Fibroblast of mammary gland (primary cell): Measurements from ENCODE around the gene ENO2.
A peak's percentile ranks its signal among the peaks of the same experiment; 100 is the strongest.

ENCODE experiments used
- DNase-seq: peaks from one replicate; pipeline ENCODE4 v3.0.0-alpha.2; 2010; ENCODE audit warnings: low read depth
- H3K4me3 ChIP-seq: 2 replicates; pipeline ENCODE4 v1.5.1; 2011; ENCODE audit warnings: low read depth, mild to moderate bottlenecking, low read length, moderate library complexity; ENCODE audit not compliant: control insufficient read depth
- TF ChIP-seq, protein P1 (sequence below): conservative IDR thresholded peaks from 2 replicates; pipeline ENCODE4 v1.5.1; 2011; ENCODE audit warnings: low read depth, low read length, inconsistent platforms; ENCODE audit not compliant: control insufficient read depth, insufficient read depth

ENO2 gene

DNA sequence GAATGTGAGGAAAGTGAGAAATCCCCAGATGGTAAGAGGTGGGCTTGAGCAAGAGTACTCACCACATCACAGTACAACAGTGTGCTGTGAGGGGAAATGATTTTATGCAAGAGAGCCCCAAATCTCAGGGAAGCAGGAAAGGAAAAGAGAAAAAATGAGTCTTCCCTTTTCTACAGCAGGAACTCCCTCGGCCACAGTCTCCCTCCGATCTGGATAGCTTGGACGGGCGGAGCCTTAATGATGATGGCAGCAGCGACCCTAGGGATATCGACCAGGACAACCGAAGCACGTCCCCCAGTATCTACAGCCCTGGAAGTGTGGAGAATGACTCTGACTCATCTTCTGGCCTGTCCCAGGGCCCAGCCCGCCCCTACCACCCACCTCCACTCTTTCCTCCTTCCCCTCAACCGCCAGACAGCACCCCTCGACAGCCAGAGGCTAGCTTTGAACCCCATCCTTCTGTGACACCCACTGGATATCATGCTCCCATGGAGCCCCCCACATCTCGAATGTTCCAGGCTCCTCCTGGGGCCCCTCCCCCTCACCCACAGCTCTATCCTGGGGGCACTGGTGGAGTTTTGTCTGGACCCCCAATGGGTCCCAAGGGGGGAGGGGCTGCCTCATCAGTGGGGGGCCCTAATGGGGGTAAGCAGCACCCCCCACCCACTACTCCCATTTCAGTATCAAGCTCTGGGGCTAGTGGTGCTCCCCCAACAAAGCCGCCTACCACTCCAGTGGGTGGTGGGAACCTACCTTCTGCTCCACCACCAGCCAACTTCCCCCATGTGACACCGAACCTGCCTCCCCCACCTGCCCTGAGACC, 21.2 kb downstream of the ENO2 start:
- DNase-seq, result peak; percentile 64
- H3K4me3 ChIP-seq, result no peak overlapping the region
- TF ChIP-seq, protein P1, sequence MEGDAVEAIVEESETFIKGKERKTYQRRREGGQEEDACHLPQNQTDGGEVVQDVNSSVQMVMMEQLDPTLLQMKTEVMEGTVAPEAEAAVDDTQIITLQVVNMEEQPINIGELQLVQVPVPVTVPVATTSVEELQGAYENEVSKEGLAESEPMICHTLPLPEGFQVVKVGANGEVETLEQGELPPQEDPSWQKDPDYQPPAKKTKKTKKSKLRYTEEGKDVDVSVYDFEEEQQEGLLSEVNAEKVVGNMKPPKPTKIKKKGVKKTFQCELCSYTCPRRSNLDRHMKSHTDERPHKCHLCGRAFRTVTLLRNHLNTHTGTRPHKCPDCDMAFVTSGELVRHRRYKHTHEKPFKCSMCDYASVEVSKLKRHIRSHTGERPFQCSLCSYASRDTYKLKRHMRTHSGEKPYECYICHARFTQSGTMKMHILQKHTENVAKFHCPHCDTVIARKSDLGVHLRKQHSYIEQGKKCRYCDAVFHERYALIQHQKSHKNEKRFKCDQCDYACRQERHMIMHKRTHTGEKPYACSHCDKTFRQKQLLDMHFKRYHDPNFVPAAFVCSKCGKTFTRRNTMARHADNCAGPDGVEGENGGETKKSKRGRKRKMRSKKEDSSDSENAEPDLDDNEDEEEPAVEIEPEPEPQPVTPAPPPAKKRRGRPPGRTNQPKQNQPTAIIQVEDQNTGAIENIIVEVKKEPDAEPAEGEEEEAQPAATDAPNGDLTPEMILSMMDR, result no peak

DNA sequence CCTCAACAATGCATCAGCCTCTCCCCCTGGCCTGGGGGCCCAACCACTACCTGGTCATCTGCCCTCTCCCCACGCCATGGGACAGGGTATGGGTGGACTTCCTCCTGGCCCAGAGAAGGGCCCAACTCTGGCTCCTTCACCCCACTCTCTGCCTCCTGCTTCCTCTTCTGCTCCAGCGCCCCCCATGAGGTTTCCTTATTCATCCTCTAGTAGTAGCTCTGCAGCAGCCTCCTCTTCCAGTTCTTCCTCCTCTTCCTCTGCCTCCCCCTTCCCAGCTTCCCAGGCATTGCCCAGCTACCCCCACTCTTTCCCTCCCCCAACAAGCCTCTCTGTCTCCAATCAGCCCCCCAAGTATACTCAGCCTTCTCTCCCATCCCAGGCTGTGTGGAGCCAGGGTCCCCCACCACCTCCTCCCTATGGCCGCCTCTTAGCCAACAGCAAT, 21.8 kb downstream of the ENO2 start:
- no peak overlapping the region for H3K4me3 ChIP-seq
- DNase-seq, result no peak
- TF ChIP-seq, protein P1, result no peak

DNA sequence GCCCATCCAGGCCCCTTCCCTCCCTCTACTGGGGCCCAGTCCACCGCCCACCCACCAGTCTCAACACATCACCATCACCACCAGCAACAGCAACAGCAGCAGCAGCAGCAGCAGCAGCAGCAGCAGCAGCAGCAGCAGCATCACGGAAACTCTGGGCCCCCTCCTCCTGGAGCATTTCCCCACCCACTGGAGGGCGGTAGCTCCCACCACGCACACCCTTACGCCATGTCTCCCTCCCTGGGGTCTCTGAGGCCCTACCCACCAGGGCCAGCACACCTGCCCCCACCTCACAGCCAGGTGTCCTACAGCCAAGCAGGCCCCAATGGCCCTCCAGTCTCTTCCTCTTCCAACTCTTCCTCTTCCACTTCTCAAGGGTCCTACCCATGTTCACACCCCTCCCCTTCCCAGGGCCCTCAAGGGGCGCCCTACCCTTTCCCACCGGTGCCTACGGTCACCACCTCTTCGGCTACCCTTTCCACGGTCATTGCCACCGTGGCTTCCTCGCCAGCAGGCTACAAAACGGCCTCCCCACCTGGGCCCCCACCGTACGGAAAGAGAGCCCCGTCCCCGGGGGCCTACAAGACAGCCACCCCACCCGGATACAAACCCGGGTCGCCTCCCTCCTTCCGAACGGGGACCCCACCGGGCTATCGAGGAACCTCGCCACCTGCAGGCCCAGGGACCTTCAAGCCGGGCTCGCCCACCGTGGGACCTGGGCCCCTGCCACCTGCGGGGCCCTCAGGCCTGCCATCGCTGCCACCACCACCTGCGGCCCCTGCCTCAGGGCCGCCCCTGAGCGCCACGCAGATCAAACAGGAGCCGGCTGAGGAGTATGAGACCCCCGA, 22.5 kb downstream of the ENO2 start:
- H3K4me3 ChIP-seq, result peak overlapping the region; percentile 55
- no peak for DNase-seq
- TF ChIP-seq, protein P1, result no peak

DNA sequence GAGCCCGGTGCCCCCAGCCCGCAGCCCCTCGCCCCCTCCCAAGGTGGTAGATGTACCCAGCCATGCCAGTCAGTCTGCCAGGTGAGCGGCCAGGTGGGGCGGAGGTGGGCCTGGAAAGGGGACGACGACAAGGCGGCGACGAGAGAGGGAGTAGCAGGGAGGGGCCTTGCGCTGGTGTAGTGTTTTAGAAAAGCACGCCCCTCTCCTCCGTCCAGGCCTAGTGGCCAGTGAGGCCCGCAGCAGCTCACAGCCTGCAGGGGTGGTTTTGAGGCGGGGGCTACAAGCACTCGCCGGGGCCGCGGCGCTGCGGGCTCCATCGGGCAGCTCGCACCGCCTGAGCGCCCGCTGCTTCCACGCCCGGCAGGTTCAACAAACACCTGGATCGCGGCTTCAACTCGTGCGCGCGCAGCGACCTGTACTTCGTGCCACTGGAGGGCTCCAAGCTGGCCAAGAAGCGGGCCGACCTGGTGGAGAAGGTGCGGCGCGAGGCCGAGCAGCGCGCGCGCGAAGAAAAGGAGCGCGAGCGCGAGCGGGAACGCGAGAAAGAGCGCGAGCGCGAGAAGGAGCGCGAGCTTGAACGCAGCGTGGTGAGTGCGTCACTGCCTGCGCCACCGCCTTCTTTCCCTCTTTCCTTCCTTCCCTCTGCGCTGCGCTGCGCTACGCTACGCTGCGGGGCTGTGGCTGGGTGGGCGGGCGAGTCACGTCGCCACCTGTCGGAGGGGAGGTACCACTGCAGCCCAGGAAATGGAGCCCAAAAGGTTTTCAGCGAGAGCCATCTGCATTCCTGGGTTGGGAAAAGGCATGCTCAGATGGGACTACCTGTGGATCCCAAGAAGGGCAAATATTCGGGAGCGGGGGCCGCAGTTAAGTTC, 23.3 kb downstream of the ENO2 start:
- TF ChIP-seq, protein P1, result peak; percentile 80
- peak overlapping the region; percentile 55 for H3K4me3 ChIP-seq
- DNase-seq, result peak; percentile 94

DNA sequence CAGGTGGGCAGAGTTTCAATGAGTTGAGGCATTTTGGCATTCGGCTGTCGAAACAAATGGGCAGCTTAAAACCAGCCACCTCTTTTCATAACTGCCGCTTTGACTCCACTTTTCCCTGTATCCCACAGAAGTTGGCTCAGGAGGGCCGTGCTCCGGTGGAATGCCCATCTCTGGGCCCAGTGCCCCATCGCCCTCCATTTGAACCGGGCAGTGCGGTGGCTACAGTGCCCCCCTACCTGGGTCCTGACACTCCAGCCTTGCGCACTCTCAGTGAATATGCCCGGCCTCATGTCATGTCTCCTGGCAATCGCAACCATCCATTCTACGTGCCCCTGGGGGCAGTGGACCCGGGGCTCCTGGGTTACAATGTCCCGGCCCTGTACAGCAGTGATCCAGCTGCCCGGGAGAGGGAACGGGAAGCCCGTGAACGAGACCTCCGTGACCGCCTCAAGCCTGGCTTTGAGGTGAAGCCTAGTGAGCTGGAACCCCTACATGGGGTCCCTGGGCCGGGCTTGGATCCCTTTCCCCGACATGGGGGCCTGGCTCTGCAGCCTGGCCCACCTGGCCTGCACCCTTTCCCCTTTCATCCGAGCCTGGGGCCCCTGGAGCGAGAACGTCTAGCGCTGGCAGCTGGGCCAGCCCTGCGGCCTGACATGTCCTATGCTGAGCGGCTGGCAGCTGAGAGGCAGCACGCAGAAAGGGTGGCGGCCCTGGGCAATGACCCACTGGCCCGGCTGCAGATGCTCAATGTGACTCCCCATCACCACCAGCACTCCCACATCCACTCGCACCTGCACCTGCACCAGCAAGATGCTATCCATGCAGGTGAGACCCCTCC, 24.2 kb downstream of the ENO2 start:
- no peak for DNase-seq
- TF ChIP-seq, protein P1, result no peak
- peak overlapping the region; percentile 55 for H3K4me3 ChIP-seq

DNA sequence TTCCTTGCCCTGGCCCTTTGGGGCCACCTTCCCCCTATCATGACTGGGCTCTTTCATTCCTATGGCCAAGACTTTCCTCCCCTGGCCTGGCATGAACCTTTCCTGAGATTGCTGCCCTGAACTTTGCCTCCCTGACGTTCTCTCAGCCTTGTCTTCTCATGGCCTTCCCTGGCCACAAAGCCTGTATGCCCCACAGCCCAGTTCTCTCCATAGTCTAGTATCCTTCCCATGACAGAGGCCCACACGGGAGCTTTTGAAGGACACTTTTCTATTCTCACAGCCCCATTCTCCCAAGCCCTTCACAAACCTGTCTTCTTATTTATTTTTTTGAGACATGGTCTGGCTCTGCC, 24.8 kb downstream of the ENO2 start:
- no peak for DNase-seq
- H3K4me3 ChIP-seq, result no peak overlapping the region
- TF ChIP-seq, protein P1, result no peak
